ENCODE results near the gene SLC26A3.

- TF ChIP-seq EZH2phosphoT487 (IDR thresholded peaks at IDR 0.05; ENCODE audit: low read length) (no peak), CTCF (IDR thresholded peaks at IDR 0.05; ENCODE audit: low read length) (no peak)
Measured at GRCh38 chr7:107838816-107839565, 36.0 kb upstream of the SLC26A3 start.
